ENCODE data around the gene CRACDL.

Gene CRACDL

GRCh38 chr2:98805412-98806171 is 130.4 kb downstream of the CRACDL start:
- Histone ChIP-seq H3K27ac (ENCODE audit: low read depth, low read length) (no peak overlapping the region), H4K20me1 (ENCODE audit: low read depth, low read length) (no peaks in the 10 kb centered on the region), H3K4me2 (ENCODE audit: low read depth, low read length, poor library complexity, severe bottlenecking) (no peak overlapping the region), H3K36me3 (ENCODE audit: low read length) (no peaks in the 10 kb centered on the region), H3K9me2 (replicated peaks; ENCODE audit: insufficient read depth, low read length) (no peaks in the 10 kb centered on the region), H3K79me2 (ENCODE audit: insufficient read depth, low read length) (no peaks in the 10 kb centered on the region), H3F3A (ENCODE audit: insufficient read depth) (no peaks in the 10 kb centered on the region), H3K9ac (ENCODE audit: low read length) (no peak overlapping the region), H3K27me3 (ENCODE audit: low read length) (no peaks in the 10 kb centered on the region), H3K4me3 (ENCODE audit: insufficient read depth, low read length, poor library complexity, severe bottlenecking) (no peak overlapping the region), H3K9me3 (ENCODE audit: insufficient read depth, low read length) (no peaks in the 10 kb centered on the region), H2AFZ (ENCODE audit: low read depth, low read length, severe bottlenecking) (no peak overlapping the region)
- TF ChIP-seq EZH2phosphoT487 (conservative IDR thresholded peaks at IDR 0.05; ENCODE audit: low read length): no peak
- TF ChIP-seq, protein P1, sequence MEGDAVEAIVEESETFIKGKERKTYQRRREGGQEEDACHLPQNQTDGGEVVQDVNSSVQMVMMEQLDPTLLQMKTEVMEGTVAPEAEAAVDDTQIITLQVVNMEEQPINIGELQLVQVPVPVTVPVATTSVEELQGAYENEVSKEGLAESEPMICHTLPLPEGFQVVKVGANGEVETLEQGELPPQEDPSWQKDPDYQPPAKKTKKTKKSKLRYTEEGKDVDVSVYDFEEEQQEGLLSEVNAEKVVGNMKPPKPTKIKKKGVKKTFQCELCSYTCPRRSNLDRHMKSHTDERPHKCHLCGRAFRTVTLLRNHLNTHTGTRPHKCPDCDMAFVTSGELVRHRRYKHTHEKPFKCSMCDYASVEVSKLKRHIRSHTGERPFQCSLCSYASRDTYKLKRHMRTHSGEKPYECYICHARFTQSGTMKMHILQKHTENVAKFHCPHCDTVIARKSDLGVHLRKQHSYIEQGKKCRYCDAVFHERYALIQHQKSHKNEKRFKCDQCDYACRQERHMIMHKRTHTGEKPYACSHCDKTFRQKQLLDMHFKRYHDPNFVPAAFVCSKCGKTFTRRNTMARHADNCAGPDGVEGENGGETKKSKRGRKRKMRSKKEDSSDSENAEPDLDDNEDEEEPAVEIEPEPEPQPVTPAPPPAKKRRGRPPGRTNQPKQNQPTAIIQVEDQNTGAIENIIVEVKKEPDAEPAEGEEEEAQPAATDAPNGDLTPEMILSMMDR (IDR thresholded peaks at IDR 0.05; ENCODE audit: insufficient read depth, low read length, poor library complexity, severe bottlenecking): no peak

GRCh38 chr2:98804736-98805135 is 131.3 kb downstream of the CRACDL start:
- Histone ChIP-seq H3F3A (ENCODE audit: insufficient read depth) (no peaks in the 10 kb centered on the region), H3K9ac (ENCODE audit: low read length) (no peak overlapping the region), H3K4me2 (ENCODE audit: low read depth, low read length, poor library complexity, severe bottlenecking) (no peak overlapping the region), H4K20me1 (ENCODE audit: low read depth, low read length) (no peaks in the 10 kb centered on the region), H2AFZ (ENCODE audit: low read depth, low read length, severe bottlenecking) (no peak overlapping the region), H3K79me2 (ENCODE audit: insufficient read depth, low read length) (no peaks in the 10 kb centered on the region), H3K4me3 (ENCODE audit: insufficient read depth, low read length, poor library complexity, severe bottlenecking) (no peak overlapping the region), H3K27ac (ENCODE audit: low read depth, low read length) (no peak overlapping the region), H3K9me2 (replicated peaks; ENCODE audit: insufficient read depth, low read length) (no peaks in the 10 kb centered on the region), H3K36me3 (ENCODE audit: low read length) (no peaks in the 10 kb centered on the region), H3K27me3 (ENCODE audit: low read length) (no peaks in the 10 kb centered on the region), H3K9me3 (ENCODE audit: insufficient read depth, low read length) (no peaks in the 10 kb centered on the region)
- no peak for TF ChIP-seq EZH2phosphoT487 (conservative IDR thresholded peaks at IDR 0.05; ENCODE audit: low read length)

DNA sequence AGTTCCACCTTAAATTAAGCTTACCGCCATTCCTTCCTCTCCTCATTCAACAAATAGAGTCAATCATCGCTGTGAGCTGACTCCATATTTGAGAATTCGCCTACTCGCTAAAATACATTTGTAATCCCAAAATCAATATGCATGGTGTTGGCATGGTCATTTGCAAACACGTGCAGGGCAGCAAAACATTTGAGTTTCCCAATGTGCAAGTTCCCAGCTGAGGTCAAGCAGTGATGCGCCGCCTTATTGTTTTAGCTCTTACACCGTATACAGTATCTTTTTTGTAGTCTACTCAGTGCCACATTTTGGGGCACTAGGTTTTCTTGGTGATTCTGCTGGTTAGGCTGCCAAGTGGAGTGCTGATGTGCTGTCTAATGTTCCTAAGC is 131.8 kb downstream of the CRACDL start:
- Histone ChIP-seq H3K9ac (ENCODE audit: low read length) (no peak overlapping the region), H3K27me3 (ENCODE audit: low read length) (no peaks in the 10 kb centered on the region), H3F3A (ENCODE audit: insufficient read depth) (no peaks in the 10 kb centered on the region), H3K27ac (ENCODE audit: low read depth, low read length) (no peak overlapping the region), H3K4me2 (ENCODE audit: low read depth, low read length, poor library complexity, severe bottlenecking) (no peak overlapping the region), H3K9me3 (ENCODE audit: insufficient read depth, low read length) (no peaks in the 10 kb centered on the region), H3K79me2 (ENCODE audit: insufficient read depth, low read length) (no peaks in the 10 kb centered on the region), H3K9me2 (replicated peaks; ENCODE audit: insufficient read depth, low read length) (no peaks in the 10 kb centered on the region), H4K20me1 (ENCODE audit: low read depth, low read length) (no peaks in the 10 kb centered on the region), H3K36me3 (ENCODE audit: low read length) (no peaks in the 10 kb centered on the region), H2AFZ (ENCODE audit: low read depth, low read length, severe bottlenecking) (no peak overlapping the region), H3K4me3 (ENCODE audit: insufficient read depth, low read length, poor library complexity, severe bottlenecking) (no peak overlapping the region)
- no peak for TF ChIP-seq EZH2phosphoT487 (conservative IDR thresholded peaks at IDR 0.05; ENCODE audit: low read length)
- TF ChIP-seq, protein P1 (IDR thresholded peaks at IDR 0.05; ENCODE audit: insufficient read depth, low read length, poor library complexity, severe bottlenecking): no peak
